ENCODE results near the gene METRNL. TPM values are rescaled to one million over a fixed set of nuclear protein-coding genes. Genes with fewer than 3 reads are reported as not detected.

Gene METRNL
- polyA plus RNA-seq, 1 donor from 2014 or later, result 15.1 TPM

DNA sequence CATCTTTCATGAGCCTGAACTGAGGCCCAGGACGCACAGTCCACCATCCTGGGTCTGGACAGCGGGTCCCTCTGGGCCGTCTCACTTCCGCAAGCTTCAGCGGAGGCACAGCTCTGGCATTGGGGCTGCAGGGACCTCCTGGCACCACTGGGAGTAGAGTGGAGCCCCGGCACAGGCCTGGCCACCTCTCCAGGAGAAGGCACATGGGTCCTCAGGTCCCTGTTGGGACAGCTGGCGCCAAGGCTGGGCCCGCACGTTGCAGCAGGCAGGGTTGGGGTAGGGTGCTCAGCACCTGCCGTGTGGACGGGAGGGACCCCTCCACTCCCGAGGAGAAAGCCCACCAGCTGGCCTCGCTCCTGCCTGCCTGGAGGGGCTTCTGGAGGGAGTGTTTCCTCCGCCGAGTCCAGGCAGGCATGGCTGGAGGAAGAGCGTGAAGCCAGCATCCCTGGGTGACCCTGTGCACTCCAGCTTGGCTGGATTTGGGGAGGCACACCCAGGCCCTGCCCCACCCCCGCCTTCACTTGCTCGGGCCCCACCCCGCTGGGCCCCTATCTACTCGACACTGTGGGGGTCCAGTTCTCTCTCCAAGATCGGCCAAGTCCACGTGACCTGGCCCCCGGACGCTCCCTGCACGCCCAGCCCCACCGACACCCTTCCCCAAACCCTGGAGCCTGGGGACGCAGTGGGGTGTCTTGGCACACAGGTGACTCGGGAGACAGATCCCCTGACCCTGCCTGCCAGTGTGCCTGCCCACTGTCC lies 6.6 kb upstream of the METRNL start:
- no peak overlapping the region for H3K4me3 ChIP-seq (ENCODE audit: low read length)
- TF ChIP-seq RAD21 (conservative IDR thresholded peaks at IDR 0.05) (no peak), MXI1 (conservative IDR thresholded peaks at IDR 0.05; ENCODE audit: poor library complexity, severe bottlenecking) (no peak), SMC3 (conservative IDR thresholded peaks at IDR 0.05; ENCODE audit: poor library complexity) (no peak), EZH2 (IDR thresholded peaks at IDR 0.05; ENCODE audit: borderline replicate concordance, insufficient read depth, low read length, poor library complexity, severe bottlenecking) (no peak), POLR2AphosphoS5 (IDR thresholded peaks at IDR 0.05) (no peak), TAF1 (IDR thresholded peaks at IDR 0.05; ENCODE audit: low read depth) (no peak), EP300 (conservative IDR thresholded peaks at IDR 0.05; ENCODE audit: poor library complexity, severe bottlenecking) (no peak)
- TF ChIP-seq, protein P1, sequence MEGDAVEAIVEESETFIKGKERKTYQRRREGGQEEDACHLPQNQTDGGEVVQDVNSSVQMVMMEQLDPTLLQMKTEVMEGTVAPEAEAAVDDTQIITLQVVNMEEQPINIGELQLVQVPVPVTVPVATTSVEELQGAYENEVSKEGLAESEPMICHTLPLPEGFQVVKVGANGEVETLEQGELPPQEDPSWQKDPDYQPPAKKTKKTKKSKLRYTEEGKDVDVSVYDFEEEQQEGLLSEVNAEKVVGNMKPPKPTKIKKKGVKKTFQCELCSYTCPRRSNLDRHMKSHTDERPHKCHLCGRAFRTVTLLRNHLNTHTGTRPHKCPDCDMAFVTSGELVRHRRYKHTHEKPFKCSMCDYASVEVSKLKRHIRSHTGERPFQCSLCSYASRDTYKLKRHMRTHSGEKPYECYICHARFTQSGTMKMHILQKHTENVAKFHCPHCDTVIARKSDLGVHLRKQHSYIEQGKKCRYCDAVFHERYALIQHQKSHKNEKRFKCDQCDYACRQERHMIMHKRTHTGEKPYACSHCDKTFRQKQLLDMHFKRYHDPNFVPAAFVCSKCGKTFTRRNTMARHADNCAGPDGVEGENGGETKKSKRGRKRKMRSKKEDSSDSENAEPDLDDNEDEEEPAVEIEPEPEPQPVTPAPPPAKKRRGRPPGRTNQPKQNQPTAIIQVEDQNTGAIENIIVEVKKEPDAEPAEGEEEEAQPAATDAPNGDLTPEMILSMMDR (IDR thresholded peaks at IDR 0.05; ENCODE audit: poor library complexity, severe bottlenecking), result no peak
- TF ChIP-seq, protein P2, sequence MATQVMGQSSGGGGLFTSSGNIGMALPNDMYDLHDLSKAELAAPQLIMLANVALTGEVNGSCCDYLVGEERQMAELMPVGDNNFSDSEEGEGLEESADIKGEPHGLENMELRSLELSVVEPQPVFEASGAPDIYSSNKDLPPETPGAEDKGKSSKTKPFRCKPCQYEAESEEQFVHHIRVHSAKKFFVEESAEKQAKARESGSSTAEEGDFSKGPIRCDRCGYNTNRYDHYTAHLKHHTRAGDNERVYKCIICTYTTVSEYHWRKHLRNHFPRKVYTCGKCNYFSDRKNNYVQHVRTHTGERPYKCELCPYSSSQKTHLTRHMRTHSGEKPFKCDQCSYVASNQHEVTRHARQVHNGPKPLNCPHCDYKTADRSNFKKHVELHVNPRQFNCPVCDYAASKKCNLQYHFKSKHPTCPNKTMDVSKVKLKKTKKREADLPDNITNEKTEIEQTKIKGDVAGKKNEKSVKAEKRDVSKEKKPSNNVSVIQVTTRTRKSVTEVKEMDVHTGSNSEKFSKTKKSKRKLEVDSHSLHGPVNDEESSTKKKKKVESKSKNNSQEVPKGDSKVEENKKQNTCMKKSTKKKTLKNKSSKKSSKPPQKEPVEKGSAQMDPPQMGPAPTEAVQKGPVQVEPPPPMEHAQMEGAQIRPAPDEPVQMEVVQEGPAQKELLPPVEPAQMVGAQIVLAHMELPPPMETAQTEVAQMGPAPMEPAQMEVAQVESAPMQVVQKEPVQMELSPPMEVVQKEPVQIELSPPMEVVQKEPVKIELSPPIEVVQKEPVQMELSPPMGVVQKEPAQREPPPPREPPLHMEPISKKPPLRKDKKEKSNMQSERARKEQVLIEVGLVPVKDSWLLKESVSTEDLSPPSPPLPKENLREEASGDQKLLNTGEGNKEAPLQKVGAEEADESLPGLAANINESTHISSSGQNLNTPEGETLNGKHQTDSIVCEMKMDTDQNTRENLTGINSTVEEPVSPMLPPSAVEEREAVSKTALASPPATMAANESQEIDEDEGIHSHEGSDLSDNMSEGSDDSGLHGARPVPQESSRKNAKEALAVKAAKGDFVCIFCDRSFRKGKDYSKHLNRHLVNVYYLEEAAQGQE (IDR thresholded peaks at IDR 0.05; ENCODE audit: borderline replicate concordance), result no peak
- H4K20me1 ChIP-seq (ENCODE audit: insufficient read depth), result no peaks in the 10 kb centered on the region
- H3F3A ChIP-seq (ENCODE audit: insufficient read depth, low read length, poor library complexity, severe bottlenecking), result no peaks in the 10 kb centered on the region
- H3K79me2 ChIP-seq (replicated peaks; ENCODE audit: insufficient read depth, low read length), result no peaks in the 10 kb centered on the region
- H3K27me3 ChIP-seq (ENCODE audit: insufficient read depth, low read depth, low read length), result peaks cover 7% of the 10 kb centered on the region
- H3K9me3 ChIP-seq (ENCODE audit: low read length), result no peaks in the 10 kb centered on the region
- H3K9ac ChIP-seq (ENCODE audit: low read length), result no peak overlapping the region
- no peak overlapping the region for H2AFZ ChIP-seq (ENCODE audit: low read depth, low read length)
- H3K36me3 ChIP-seq (ENCODE audit: insufficient read depth, low read length), result no peaks in the 10 kb centered on the region
- no peak overlapping the region for H3K27ac ChIP-seq (ENCODE audit: low read length)
- H3K9me2 ChIP-seq (ENCODE audit: insufficient read depth, low read length), result no peaks in the 10 kb centered on the region
- H3K4me2 ChIP-seq (ENCODE audit: low read length), result no peak overlapping the region

DNA sequence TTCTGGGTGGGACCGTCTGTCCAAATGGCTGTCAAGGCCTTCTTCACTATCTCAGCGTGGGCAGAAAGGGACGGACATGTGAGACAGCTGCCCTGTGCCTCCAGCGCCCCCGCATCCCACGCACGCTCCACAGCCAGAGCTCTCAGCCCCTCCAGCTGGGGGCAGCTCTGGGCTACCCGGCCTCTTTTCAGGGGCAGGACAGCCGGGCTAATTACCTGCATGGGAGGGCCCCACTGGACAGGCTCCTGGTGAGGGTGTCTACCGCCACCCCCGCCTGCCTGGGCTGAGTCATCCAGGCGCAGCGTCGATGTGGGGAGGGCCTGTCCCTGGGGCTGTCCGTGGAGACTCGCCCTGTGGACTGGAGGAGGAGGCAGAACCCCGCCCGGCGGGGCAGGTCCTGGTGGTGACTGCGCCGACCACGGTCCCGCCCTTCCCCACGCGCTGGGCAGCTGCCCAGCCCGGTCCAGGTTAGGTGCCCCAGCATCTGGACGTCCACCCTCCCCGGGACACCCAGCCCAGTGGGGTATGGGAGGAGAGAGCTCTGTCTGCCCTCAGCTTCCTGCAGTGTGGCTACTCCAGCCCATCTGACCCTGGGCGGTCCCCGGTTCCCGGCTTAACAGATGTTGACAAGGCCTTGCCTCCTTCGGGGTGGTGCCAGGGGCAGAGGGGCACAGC lies 5.9 kb upstream of the METRNL start:
- no peaks in the 10 kb centered on the region for H3F3A ChIP-seq (ENCODE audit: insufficient read depth, low read length, poor library complexity, severe bottlenecking)
- TF ChIP-seq SMC3 (conservative IDR thresholded peaks at IDR 0.05; ENCODE audit: poor library complexity), result no peak

More for the DNA sequence above, 5.9 kb upstream of the METRNL start:
- no peaks in the 10 kb centered on the region for H3K79me2 ChIP-seq (replicated peaks; ENCODE audit: insufficient read depth, low read length)
- no peak overlapping the region for H3K4me2 ChIP-seq (ENCODE audit: low read length)
- H3K27me3 ChIP-seq (ENCODE audit: insufficient read depth, low read depth, low read length), result peaks cover 14% of the 10 kb centered on the region
- no peak overlapping the region for H2AFZ ChIP-seq (ENCODE audit: low read depth, low read length)
- H3K27ac ChIP-seq (ENCODE audit: low read length), result no peak overlapping the region
- no peaks in the 10 kb centered on the region for H4K20me1 ChIP-seq (ENCODE audit: insufficient read depth)
- H3K9me3 ChIP-seq (ENCODE audit: low read length), result no peaks in the 10 kb centered on the region
- no peaks in the 10 kb centered on the region for H3K9me2 ChIP-seq (ENCODE audit: insufficient read depth, low read length)
- no peaks in the 10 kb centered on the region for H3K36me3 ChIP-seq (ENCODE audit: insufficient read depth, low read length)
- no peak overlapping the region for H3K4me3 ChIP-seq (ENCODE audit: low read length)
- H3K9ac ChIP-seq (ENCODE audit: low read length), result no peak overlapping the region
